ENCODE results near the gene P2RY6. TPM values are rescaled to one million over a fixed set of nuclear protein-coding genes. Genes with fewer than 3 reads are reported as not detected.

Gene P2RY6
- total and polyA plus RNA-seq, 2 of the 4 experiments (the other 2 are of a cell fraction) = 0.44 TPM; not detected in 1

DNA sequence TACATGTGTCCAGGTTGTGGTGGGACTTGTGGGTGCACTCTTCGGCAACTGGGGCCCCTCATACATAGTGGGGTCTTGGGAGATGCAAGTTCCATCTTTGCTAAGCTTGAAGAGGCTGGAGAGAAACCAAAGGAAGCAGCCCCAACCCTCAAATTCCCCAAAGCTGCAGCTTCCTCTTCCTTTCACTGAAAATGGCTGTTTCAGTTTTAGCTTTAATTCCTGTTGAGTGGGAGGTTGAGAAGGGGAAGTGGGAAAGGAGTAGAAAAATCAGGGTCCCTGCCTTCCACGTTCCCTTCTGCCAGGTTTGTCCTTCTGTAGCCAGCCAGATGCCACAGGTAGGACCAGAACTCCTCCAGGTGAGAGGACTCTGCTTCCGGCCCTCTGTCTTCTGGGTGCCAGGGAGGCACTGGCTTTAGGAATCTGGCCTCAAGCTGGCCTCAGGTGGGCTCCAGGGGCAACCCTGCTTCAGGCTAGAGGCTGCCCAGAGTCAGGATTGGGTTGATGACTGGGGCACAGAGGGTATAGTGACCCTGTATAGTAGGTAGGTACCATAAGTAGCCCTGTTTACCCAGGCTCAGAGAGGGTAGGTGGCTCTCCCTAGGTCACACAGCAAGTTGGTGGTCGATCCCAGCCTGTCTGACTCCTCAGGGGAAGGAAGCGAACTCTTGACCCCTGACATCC is 16.2 kb downstream of the P2RY6 start:
- peak overlapping the region; percentile 83 for H2AK5ac ChIP-seq (ENCODE audit: low read depth, low read length)
- ChIA-PET POLR2A (ENCODE audit: unreplicated experiment) (no interaction called here), CTCF (interaction anchor here (0.6 to 4.0 kb wide), 7 partner anchors 16 to 592 kb away, joined by 3 to 34 read pairs (median 4); partner anchors contain the start of gene P2RY6)
- ATAC-seq (ENCODE audit: low read depth) (no peak), DNase-seq (no peak)
- no peak overlapping the region for H3K23ac ChIP-seq (ENCODE audit: low read depth, low read length)
- peak overlapping the region; percentile 98 for H2AFZ ChIP-seq (replicated peaks; ENCODE audit: low read length, poor library complexity)
- in situ Hi-C loops (cut with MboI; ENCODE audit: low sequenced_read_pairs) = loop anchor here (5.0 to 10.0 kb wide), 3 partner anchors 101 to 564 kb away; no protein-coding TSS in a partner anchor
- no TSS peak for BruUV-seq (replicated peaks)
- H2AK9ac ChIP-seq (replicated peaks; ENCODE audit: low read depth, low read length, poor library complexity) = peak overlapping the region; percentile 45
- peak overlapping the region; percentile 86; the same call in 1 of the 2 replicates for H2BK20ac ChIP-seq (ENCODE audit: low read depth, low read length)
- H3K9me1 ChIP-seq (ENCODE audit: insufficient read depth, low read length) = peaks cover 6% of the 10 kb centered on the region; the same call in 1 of the 2 replicates
- TF ChIP-seq MAFK (IDR thresholded peaks at IDR 0.05; ENCODE audit: low read depth, low read length) = no peak
- TF ChIP-seq RFX5 (IDR thresholded peaks at IDR 0.05; ENCODE audit: low read depth, low read length) = no peak
- no peak for TF ChIP-seq CHD1 (IDR thresholded peaks at IDR 0.05; ENCODE audit: low read depth, low read length)
- no peak for TF ChIP-seq FOS (IDR thresholded peaks at IDR 0.05; ENCODE audit: low read depth, low read length)
- TF ChIP-seq RCOR1 (IDR thresholded peaks at IDR 0.05; ENCODE audit: insufficient replicate concordance, low read length) = no peak
- TF ChIP-seq CEBPB (IDR thresholded peaks at IDR 0.05; ENCODE audit: low read depth, low read length) = no peak
- TF ChIP-seq, protein P1, sequence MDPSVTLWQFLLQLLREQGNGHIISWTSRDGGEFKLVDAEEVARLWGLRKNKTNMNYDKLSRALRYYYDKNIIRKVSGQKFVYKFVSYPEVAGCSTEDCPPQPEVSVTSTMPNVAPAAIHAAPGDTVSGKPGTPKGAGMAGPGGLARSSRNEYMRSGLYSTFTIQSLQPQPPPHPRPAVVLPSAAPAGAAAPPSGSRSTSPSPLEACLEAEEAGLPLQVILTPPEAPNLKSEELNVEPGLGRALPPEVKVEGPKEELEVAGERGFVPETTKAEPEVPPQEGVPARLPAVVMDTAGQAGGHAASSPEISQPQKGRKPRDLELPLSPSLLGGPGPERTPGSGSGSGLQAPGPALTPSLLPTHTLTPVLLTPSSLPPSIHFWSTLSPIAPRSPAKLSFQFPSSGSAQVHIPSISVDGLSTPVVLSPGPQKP (IDR thresholded peaks at IDR 0.05; ENCODE audit: borderline replicate concordance, low read depth, low read length) = no peak
- no peak for TF ChIP-seq NFE2L2 (IDR thresholded peaks at IDR 0.05; ENCODE audit: low read depth, low read length)
- TF ChIP-seq RAD21 (IDR thresholded peaks at IDR 0.05; ENCODE audit: low read length) = no peak
- no peak for TF ChIP-seq MAZ (IDR thresholded peaks at IDR 0.05; ENCODE audit: borderline replicate concordance, low read depth, low read length)
- no peak for TF ChIP-seq MXI1 (IDR thresholded peaks at IDR 0.05; ENCODE audit: borderline replicate concordance, low read depth, low read length)
- peaks cover under 1% of the 10 kb centered on the region; the same call in 1 of the 2 replicates for H3K27me3 ChIP-seq (ENCODE audit: control insufficient read depth, insufficient read depth, low read length)
- H3K18ac ChIP-seq (ENCODE audit: low read depth, low read length) = no peak overlapping the region
- H4K5ac ChIP-seq (ENCODE audit: low read depth, low read length) = peak overlapping the region; percentile 81; the same call in 1 of the 2 replicates
- peak overlapping the region; percentile 93 for H4K91ac ChIP-seq (ENCODE audit: insufficient read depth, low read depth, low read length)
- no peak overlapping the region; the same call in 1 of the 2 replicates for H3K27ac ChIP-seq (ENCODE audit: insufficient read depth, low read length)
- H4K20me1 ChIP-seq (ENCODE audit: insufficient read depth, low read length) = no peaks in the 10 kb centered on the region
- 20% methylated on average over 2 of the region's 5 CpGs; no CpG with 5 or more reads in 1 of the 2 experiments for WGBS, 2 experiments (ENCODE audit: extremely low coverage in 2 of 2, insufficient read length in 1 of 2)
- H3K4me2 ChIP-seq (ENCODE audit: low read depth, low read length) = no peak overlapping the region
- H2BK120ac ChIP-seq (ENCODE audit: low read depth, low read length) = peak overlapping the region; percentile 93
- H3K14ac ChIP-seq (replicated peaks; ENCODE audit: low read depth, low read length) = peak overlapping the region; percentile 86
- H3K79me1 ChIP-seq (ENCODE audit: low read depth in 1 of 2, low read length in 2 of 2) = no peaks in the 10 kb centered on the region
- H4K8ac ChIP-seq (ENCODE audit: low read depth in 2 of 2, low read length in 2 of 2) = peak overlapping the region; percentile 66 to 95; a peak in 2 of 4 replicates
- no peaks in the 10 kb centered on the region for H3K36me3 ChIP-seq (ENCODE audit: control insufficient read depth, insufficient read depth, low read length)
- dilution Hi-C loops (cut with HindIII; ENCODE audit: low sequenced_read_pairs, unreplicated experiment) = no loop called here
- H3K4me3 ChIP-seq (ENCODE audit: insufficient read depth, low read depth, low read length) = no peak overlapping the region
- intact Hi-C loops (cut with micrococcal nuclease) = loop anchor here (2.0 to 5.0 kb wide), 2 partner anchors 458 to 561 kb away; no protein-coding TSS in a partner anchor
- H3K56ac ChIP-seq (ENCODE audit: extremely low read depth, insufficient read depth, low read length) = no peak overlapping the region
- H2BK15ac ChIP-seq (ENCODE audit: low read depth, low read length) = peak overlapping the region; percentile 87; the same call in 2 of the 3 replicates
- no peaks in the 10 kb centered on the region for H3K9me3 ChIP-seq (ENCODE audit: control insufficient read depth, insufficient read depth, low read length)
- H2BK5ac ChIP-seq (ENCODE audit: low read depth, low read length, poor library complexity, severe bottlenecking) = no peak overlapping the region
- peak overlapping the region; percentile 88 for H3K4ac ChIP-seq (ENCODE audit: low read depth, low read length)
- H3K4me1 ChIP-seq (ENCODE audit: control insufficient read depth, insufficient read depth, low read length) = peaks cover 8% of the 10 kb centered on the region
- H3K9ac ChIP-seq (ENCODE audit: low read depth, low read length) = no peak overlapping the region

Data from IMR-90 (cell line).